Psoas muscle (tissue), 8 donors: ENCODE measurements around the gene RBBP8NL. TPM values are rescaled to one million over a fixed set of nuclear protein-coding genes. Genes with fewer than 3 reads are reported as not detected.

Experiments
- ATAC-seq, 4 donors: fragments of 200-7000 bp; cut with Tn5 transposase; one replicate each; pipeline ENCODE4 v1.9.1; 2020; ENCODE audit warnings: moderate library complexity in 3 of 4, mild to moderate bottlenecking in 2 of 4
- DNase-seq, 2 donors: peaks; one replicate each; pipeline ENCODE4 v3.0.0-alpha.2; 2020
- H3K27ac ChIP-seq: fragments of 200-600 bp; one replicate; pipeline ENCODE4 v1.8.0; 2022
- H3K27me3 ChIP-seq, 3 donors: fragments of 200-600 bp in 1 of 3; one replicate each; pipeline versions ENCODE4 v1.6.1 to v1.8.0; 2013 to 2022; ENCODE audit warnings: low read length in 2 of 3, mild to moderate bottlenecking in 2 of 3, moderate library complexity in 1 of 3; ENCODE audit not compliant: insufficient read depth in 3 of 3
- H3K36me3 ChIP-seq, 2 donors: fragments of 200-600 bp in 1 of 2; one replicate each; pipeline versions ENCODE4 v1.6.1 to v1.8.0; 2013 to 2022; ENCODE audit warnings: low read depth in 1 of 2, mild to moderate bottlenecking in 1 of 2, moderate library complexity in 1 of 2; ENCODE audit not compliant: insufficient read depth in 1 of 2
- H3K4me1 ChIP-seq: fragments of 200-600 bp; one replicate; pipeline ENCODE4 v1.8.0; 2022
- H3K4me3 ChIP-seq: fragments of 200-600 bp; one replicate; pipeline ENCODE4 v1.8.0; 2022; ENCODE audit warnings: mild to moderate bottlenecking
- H3K9me3 ChIP-seq: fragments of 200-600 bp; one replicate; pipeline ENCODE4 v1.8.0; 2022
- CTCF ChIP-seq: fragments of 200-600 bp; IDR thresholded peaks from one replicate; pipeline ENCODE4 v1.8.0; 2022; ENCODE audit warnings: antibody characterized with exemption
- WGBS, 3 donors: extraction: QIAGEN DNeasy Blood & Tissue Kit; methylation state at CpG; one replicate each; pipeline versions ENCODE4 v1.1.6 to v1.1.7; 2013; 5-methylcytosine and 5-hydroxymethylcytosine counted together
- intact Hi-C, 2 donors: fragments of 100-400 bp; cut with DNase I; formaldehyde crosslinking; loops; one replicate each; pipeline versions ENCODE4 v1.11.0 to v1.14.2; 2022
- polyA plus RNA-seq, 3 donors: library from polyadenylated mRNA; stranded (reverse); fragments of 200-250 nt; gene quantifications; one replicate each; pipeline ENCODE4 v1.2.3, GENCODE V29; 2013
- total RNA-seq, 4 donors: library from RNA; stranded (reverse); fragmentation: NEBNext Ultra II Directional in 2 of 4; extraction: Animal tissue kit (Norgen Biotek cat#: 25700) in 2 of 4; gene quantifications; one replicate each; pipeline versions ENCODE4 v1.2.1 to v1.2.4, GENCODE V29; 2021 to 2023
- donor health status: healthy with polysubstance abuse.
- donor health status: DM: no; HTN: no; CAD: no; lungs with moderate emphysema.
- donor health status: Bipolar disorder and iron deficiency.
- donor health status: healthy.
- donor health status: DM: yes; HTN: yes; CAD: no.
- donor health status: DM: no; HTN: no; CAD: no.
- donor health status: DM: no; HTN: no; CAD: no.
- donor health status: DM: yes; HTN: yes; CAD: no.

The RBBP8NL gene
- total and polyA plus RNA-seq, 7 donors: 0.03 to 0.08 TPM; not detected in 5

- ATAC-seq: no peak
- WGBS, 3 donors: 78 to 84% (median 81%) methylated on average over 15 to 17 of the region's 17 CpGs
- H3K9me3 ChIP-seq: no peaks in the 10 kb centered on the region
These were observed 29.8 kb upstream of the RBBP8NL start for GRCh38 chr20:62457098-62457497.

GRCh38 chr20:62455929-62456328, 28.6 kb upstream of the RBBP8NL start:
- WGBS, 3 donors: 60 to 80% (median 69%) methylated on average over 15 of the region's 15 CpGs
- H3K27me3 ChIP-seq: peaks cover 0 to 40% (median 8%) of the 10 kb centered on the region in 3 donors
- no peaks in the 10 kb centered on the region for H3K4me1 ChIP-seq
- H3K4me3 ChIP-seq: no peak overlapping the region
- H3K27ac ChIP-seq: no peak overlapping the region
- H3K9me3 ChIP-seq: no peaks in the 10 kb centered on the region
- intact Hi-C loops: no loop called here
- no peak for DNase-seq
- ATAC-seq: no peak
- H3K36me3 ChIP-seq: no peaks in the 10 kb centered on the region
- no peak for TF ChIP-seq CTCF

More at GRCh38 chr20:62457098-62457497, 29.8 kb upstream of the RBBP8NL start:
- Histone ChIP-seq H3K27ac (no peak overlapping the region), H3K4me1 (no peaks in the 10 kb centered on the region), H3K4me3 (no peak overlapping the region), H3K27me3 (peaks cover 0 to 40% (median 8%) of the 10 kb centered on the region in 3 donors), H3K36me3 (no peaks in the 10 kb centered on the region)
- no peak for TF ChIP-seq CTCF
- DNase-seq: no peak
- intact Hi-C loops: no loop called here

- intact Hi-C loops: no loop called here
- TF ChIP-seq CTCF: no peak
- no peaks in the 10 kb centered on the region for H3K36me3 ChIP-seq
- H3K27ac ChIP-seq: no peak overlapping the region
- DNase-seq (no peak), ATAC-seq (no peak)
- H3K4me3 ChIP-seq: no peak overlapping the region
- H3K27me3 ChIP-seq: peaks cover 0 to 46% (median 8%) of the 10 kb centered on the region in 3 donors
- H3K4me1 ChIP-seq: no peaks in the 10 kb centered on the region
- 63 to 74% (median 69%) methylated on average over 30 of the region's 30 CpGs for WGBS, 3 donors
- H3K9me3 ChIP-seq: no peaks in the 10 kb centered on the region
These were observed 27.7 kb upstream of the RBBP8NL start for GRCh38 chr20:62454904-62455636.

GRCh38 chr20:62453186-62453808, 26.0 kb upstream of the RBBP8NL start:
- DNase-seq (no peak), ATAC-seq (no peak)
- H3K4me1 ChIP-seq: no peaks in the 10 kb centered on the region
- no peak for TF ChIP-seq CTCF
- intact Hi-C loops: no loop called here
- WGBS, 3 donors: 71 to 81% (median 78%) methylated on average over 16 to 17 of the region's 17 CpGs
- H3K9me3 ChIP-seq: no peaks in the 10 kb centered on the region
- H3K4me3 ChIP-seq: no peak overlapping the region
- no peaks in the 10 kb centered on the region for H3K36me3 ChIP-seq
- H3K27me3 ChIP-seq: peaks cover 0 to 55% (median 10%) of the 10 kb centered on the region in 3 donors
- H3K27ac ChIP-seq: no peak overlapping the region
